Stomach (tissue), 4 donors: ENCODE measurements around the gene DAB1.

Source experiments
- POLR2A ChIP-seq, 4 donors: fragments of 450-650 bp; IDR thresholded peaks; one replicate each; pipeline ENCODE4 v1.6.1; 2016; ENCODE audit warnings: antibody characterized with exemption in 4 of 4, control low read depth in 2 of 4, mild to moderate bottlenecking in 1 of 4, moderate library complexity in 1 of 4
- POLR2AphosphoS5 ChIP-seq, 3 donors: sonication (generic); formaldehyde crosslinking; IDR thresholded peaks; one replicate each; pipeline ENCODE4 v1.6.1; 2016; ENCODE audit warnings: antibody characterized with exemption in 3 of 3
- TF ChIP-seq, protein P1 (sequence below), 7 experiments: fragments of 450-650 bp in 4 of 7; fragments of 200-600 bp in 3 of 7; sonication (generic) in 3 of 7; IDR thresholded peaks; one replicate each; pipeline ENCODE4 v1.5.1; 2016 to 2019; ENCODE audit warnings: antibody characterized with exemption in 7 of 7, control low read depth in 2 of 7, mild to moderate bottlenecking in 1 of 7

GRCh38 chr1:57423135-57423655, 665 bp downstream of the DAB1 start:
- TF ChIP-seq, protein P1, sequence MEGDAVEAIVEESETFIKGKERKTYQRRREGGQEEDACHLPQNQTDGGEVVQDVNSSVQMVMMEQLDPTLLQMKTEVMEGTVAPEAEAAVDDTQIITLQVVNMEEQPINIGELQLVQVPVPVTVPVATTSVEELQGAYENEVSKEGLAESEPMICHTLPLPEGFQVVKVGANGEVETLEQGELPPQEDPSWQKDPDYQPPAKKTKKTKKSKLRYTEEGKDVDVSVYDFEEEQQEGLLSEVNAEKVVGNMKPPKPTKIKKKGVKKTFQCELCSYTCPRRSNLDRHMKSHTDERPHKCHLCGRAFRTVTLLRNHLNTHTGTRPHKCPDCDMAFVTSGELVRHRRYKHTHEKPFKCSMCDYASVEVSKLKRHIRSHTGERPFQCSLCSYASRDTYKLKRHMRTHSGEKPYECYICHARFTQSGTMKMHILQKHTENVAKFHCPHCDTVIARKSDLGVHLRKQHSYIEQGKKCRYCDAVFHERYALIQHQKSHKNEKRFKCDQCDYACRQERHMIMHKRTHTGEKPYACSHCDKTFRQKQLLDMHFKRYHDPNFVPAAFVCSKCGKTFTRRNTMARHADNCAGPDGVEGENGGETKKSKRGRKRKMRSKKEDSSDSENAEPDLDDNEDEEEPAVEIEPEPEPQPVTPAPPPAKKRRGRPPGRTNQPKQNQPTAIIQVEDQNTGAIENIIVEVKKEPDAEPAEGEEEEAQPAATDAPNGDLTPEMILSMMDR (IDR thresholded peaks at IDR 0.05), result no peak
- no peak for TF ChIP-seq POLR2A (IDR thresholded peaks at IDR 0.05)
- TF ChIP-seq POLR2AphosphoS5 (IDR thresholded peaks at IDR 0.05), result no peak
